BJ (cell line): ENCODE data around the gene OFD1. TPM values are rescaled to one million over a fixed set of nuclear protein-coding genes. Genes with fewer than 3 reads are reported as not detected.

Experiments
- CTCF ChIA-PET: fragments of 350-600 bp; formaldehyde crosslinking; extraction: SDS; loops from one replicate; lab custom pipeline; 2021; ENCODE audit warnings: antibody characterized with exemption, inconsistent platforms; lab: Yijun Ruan, JAX
- POLR2A ChIA-PET: fragments of 300-600 bp; sonication (Branson Sonifier 250); formaldehyde crosslinking; extraction: SDS; loops from one replicate; lab custom pipeline; 2021; ENCODE audit warnings: antibody characterized with exemption; lab: Charles Lee
- DNase-seq: peaks from one replicate; pipeline ENCODE4 v3.0.0-alpha.2; 2011; ENCODE audit warnings: low read depth
- H3K27me3 ChIP-seq: 2 replicates; pipeline ENCODE4 v1.6.0; 2011; ENCODE audit warnings: low read length; ENCODE audit not compliant: control insufficient read depth, insufficient read depth
- H3K36me3 ChIP-seq: 2 replicates; pipeline ENCODE4 v1.5.1; 2011; ENCODE audit warnings: low read length; ENCODE audit not compliant: control insufficient read depth, insufficient read depth
- H3K4me3 ChIP-seq: 2 replicates; pipeline ENCODE4 v1.5.1; 2011; ENCODE audit warnings: low read depth, mild to moderate bottlenecking, control low read depth, low read length
- polyA plus RNA-seq: library from polyadenylated mRNA; depleted of rRNA; stranded (reverse); fragments of >200 nt; gene quantifications from 2 replicates; pipeline ENCODE4 v1.2.3, GENCODE V29; 2011
- TF ChIP-seq, protein P1 (sequence below): IDR thresholded peaks from 2 replicates; pipeline ENCODE4 v1.5.1; 2011; ENCODE audit warnings: low read depth, mild to moderate bottlenecking, control low read depth, inconsistent platforms, low read length, moderate library complexity; ENCODE audit not compliant: insufficient read depth

OFD1 gene
- polyA plus RNA-seq, 1 experiment = 4.9 TPM

DNA sequence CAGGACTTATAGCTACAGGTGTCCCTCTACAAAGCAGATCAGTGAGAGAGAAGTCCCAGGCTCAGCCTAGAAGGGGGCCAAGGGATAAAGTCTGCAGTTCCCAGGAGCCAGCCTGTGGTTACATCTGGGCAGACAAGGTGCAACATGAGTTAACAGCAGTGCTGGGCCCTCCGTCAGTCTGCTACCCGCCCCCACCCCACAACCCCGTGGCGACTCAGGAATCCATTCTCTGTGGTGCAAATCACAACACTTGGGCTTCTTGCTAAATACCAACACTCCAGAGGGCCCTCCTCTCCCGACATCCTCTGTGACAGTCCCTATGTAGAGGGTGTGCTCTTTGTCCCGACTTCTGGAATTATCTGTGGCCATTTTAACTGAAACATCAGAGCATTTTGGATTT lies 68.6 kb downstream of the OFD1 start:
- Histone ChIP-seq H3K4me3 (no peak overlapping the region), H3K36me3 (no peaks in the 10 kb centered on the region), H3K27me3 (no peaks in the 10 kb centered on the region; the same call in 1 of the 2 replicates)
- TF ChIP-seq, protein P1, sequence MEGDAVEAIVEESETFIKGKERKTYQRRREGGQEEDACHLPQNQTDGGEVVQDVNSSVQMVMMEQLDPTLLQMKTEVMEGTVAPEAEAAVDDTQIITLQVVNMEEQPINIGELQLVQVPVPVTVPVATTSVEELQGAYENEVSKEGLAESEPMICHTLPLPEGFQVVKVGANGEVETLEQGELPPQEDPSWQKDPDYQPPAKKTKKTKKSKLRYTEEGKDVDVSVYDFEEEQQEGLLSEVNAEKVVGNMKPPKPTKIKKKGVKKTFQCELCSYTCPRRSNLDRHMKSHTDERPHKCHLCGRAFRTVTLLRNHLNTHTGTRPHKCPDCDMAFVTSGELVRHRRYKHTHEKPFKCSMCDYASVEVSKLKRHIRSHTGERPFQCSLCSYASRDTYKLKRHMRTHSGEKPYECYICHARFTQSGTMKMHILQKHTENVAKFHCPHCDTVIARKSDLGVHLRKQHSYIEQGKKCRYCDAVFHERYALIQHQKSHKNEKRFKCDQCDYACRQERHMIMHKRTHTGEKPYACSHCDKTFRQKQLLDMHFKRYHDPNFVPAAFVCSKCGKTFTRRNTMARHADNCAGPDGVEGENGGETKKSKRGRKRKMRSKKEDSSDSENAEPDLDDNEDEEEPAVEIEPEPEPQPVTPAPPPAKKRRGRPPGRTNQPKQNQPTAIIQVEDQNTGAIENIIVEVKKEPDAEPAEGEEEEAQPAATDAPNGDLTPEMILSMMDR = no peak
- no peak for DNase-seq
- CTCF ChIA-PET = no interaction called here
- POLR2A ChIA-PET = no interaction called here

DNA sequence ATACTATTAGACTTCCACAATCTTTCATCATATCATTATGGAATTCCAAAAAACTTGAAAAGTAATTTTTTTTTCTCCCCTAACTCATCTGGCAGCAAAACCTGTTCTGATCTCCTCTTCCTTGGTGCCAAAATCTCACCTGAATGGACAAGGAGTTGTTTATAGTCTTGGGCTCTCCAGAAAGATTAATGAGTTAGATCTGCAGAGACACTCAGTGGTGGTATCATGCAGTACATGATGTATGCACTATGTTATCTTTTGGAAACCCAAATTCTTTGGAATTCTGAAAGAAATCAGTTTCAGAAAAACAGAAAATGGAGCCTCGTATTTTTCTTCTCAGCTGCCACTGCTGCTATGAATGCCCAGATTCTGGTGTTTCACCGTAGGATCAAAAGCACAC lies 70.7 kb downstream of the OFD1 start:
- TF ChIP-seq, protein P1 = no peak
- ChIA-PET CTCF (no interaction called here), POLR2A (no interaction called here)
- no peak overlapping the region for H3K4me3 ChIP-seq
- H3K36me3 ChIP-seq = no peaks in the 10 kb centered on the region
- DNase-seq = no peak
- H3K27me3 ChIP-seq = no peaks in the 10 kb centered on the region; the same call in 1 of the 2 replicates

DNA sequence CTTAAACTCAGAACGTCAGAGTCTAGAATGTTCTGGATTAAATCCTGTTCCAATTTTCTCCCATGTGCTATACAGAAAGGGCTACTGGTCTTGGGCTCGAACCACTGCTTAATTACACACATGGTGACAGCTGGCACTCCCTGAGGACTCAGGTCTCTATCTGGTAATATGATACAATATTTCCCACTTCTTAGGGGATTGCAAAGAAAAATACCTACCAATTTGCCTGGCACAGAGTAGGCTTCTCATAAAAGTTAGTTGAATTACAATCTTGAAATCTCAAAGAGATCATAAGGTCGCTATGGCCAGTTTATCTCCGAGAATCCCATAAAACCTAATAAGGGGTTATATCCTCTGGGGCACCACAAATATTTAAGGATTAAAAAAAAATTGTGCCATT lies 73.7 kb downstream of the OFD1 start:
- Histone ChIP-seq H3K36me3 (no peaks in the 10 kb centered on the region), H3K4me3 (no peak overlapping the region), H3K27me3 (no peaks in the 10 kb centered on the region; the same call in 1 of the 2 replicates)
- TF ChIP-seq, protein P1 = no peak
- DNase-seq = no peak
- POLR2A ChIA-PET = no interaction called here
- CTCF ChIA-PET = interaction anchor here (0.9 kb wide), 1 partner anchor 207 kb away, joined by 3 read pairs; no protein-coding TSS in a partner anchor

DNA sequence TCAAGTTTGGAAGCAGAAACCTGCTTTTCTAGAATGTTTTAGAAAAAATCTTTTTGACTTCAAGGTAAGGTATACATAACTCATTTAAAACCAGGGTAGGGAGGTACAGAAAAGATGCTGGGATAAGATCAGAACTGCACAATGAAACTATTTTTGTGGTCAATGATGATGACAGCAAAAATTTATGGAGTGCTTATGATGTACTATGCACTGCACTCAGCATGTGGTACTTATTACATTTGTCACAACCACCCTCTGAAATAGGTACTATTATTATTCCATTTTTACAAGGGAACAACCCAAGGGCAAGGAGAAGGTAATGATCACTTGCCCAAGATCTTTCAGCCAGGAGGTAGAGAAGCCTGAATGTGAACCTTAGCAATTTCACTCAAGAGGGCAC lies 74.3 kb downstream of the OFD1 start:
- Histone ChIP-seq H3K27me3 (no peaks in the 10 kb centered on the region; the same call in 1 of the 2 replicates), H3K36me3 (no peaks in the 10 kb centered on the region), H3K4me3 (no peak overlapping the region)
- CTCF ChIA-PET = no interaction called here
- DNase-seq = no peak
- POLR2A ChIA-PET = no interaction called here
- TF ChIP-seq, protein P1 = no peak

- DNase-seq = no peak
- Histone ChIP-seq H3K27me3 (no peaks in the 10 kb centered on the region), H3K4me3 (no peak overlapping the region), H3K36me3 (no peaks in the 10 kb centered on the region)
- TF ChIP-seq, protein P1 = no peak
- ChIA-PET CTCF (no interaction called here), POLR2A (no interaction called here)
Measured at GRCh38 chrX:13815664-13816063, 81.1 kb downstream of the OFD1 start.
